ENCODE results near the gene NINJ1.
"Not testable (repeated sequence)": the region's sequence is repeated elsewhere in the genome, so short reads cannot be mapped to it uniquely, and the experiment has no call there.

NINJ1 gene

DNA sequence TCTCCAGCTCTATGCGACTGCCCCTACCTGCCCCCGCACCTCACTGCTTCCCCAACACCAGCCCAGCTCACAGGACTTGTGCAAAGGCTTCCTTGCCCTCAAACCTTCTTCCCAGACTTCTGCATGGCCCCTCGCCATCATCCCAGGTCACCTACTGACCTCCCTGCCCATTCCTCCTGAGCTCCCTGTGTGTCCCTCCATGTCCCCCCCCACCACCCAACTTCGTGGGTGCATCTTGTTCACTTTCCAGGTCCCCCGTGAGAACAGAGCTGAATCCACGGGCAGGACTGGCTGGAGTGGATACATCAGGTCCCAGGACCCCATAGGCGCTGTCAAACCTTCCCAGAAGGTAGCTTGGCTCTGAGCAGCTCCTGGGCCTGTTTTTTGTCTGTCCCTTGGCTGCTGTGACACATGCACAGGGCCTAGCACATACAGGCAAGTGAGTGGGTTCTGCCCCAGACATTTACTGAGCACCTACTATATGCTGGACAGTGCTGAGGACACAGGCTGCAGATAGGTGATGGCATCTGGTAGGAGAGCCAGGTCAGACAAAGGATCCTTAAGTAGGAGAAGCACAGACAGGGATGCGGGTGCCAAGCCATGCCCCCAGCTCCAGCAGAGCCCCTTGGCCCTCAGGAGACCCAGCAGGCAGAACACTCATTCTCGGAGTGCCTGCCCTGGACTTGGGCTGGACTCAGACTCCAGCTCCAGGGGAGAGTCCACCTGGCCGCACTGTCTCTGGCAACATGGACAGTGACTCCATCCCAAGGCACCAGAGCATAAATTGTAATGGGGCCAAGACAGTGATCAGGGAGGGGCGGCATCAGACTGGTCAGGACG, 15.0 kb downstream of the NINJ1 start:
- DNase-seq, result no peak

DNA sequence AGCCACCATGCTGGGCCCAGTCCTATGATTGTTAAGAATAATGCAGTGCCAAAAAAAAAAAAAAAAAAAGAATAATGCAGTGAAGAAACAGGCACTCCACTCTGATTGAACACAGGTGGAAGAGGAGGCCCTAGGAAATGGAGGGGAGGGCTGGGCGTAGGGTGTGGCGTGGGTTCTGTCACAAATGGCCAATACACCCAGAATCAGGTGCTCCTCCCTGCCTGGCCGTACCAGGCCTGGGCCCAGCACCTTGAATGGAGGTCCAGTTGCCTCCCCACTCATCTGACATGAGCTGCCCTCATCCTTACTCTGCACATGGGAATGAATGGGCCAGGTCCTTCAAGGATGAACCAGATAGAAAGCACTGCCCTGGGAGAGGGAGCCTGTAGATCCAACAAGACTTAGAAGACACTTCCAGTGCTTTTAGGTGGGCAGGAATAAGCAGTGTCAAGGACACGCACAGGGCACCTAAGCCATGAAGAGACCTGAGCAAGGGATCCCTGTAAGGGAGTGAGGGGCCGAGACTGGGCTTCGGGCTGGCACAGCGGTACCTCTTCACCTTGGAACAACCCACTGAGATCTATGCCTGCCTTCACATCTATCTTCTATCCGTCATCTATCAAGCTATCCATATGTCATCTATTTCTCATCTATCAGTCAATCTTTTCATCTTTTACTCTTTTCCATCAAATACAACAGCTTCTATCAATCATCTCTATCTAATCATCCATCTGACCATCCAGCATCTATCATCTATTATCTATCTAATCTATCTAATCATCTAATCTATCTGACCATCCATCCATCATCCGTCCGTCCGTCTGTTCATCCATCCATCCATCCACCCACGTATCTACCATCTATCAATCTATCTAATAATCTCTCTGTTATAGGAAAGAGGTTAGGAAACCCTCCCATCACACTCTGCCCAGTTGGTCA, 15.9 kb downstream of the NINJ1 start:
- no peak for DNase-seq

- DNase-seq, result not testable (repeated sequence)
These were observed 16.5 kb downstream of the NINJ1 start for GRCh38 chr9:93117521-93117920.

DNA sequence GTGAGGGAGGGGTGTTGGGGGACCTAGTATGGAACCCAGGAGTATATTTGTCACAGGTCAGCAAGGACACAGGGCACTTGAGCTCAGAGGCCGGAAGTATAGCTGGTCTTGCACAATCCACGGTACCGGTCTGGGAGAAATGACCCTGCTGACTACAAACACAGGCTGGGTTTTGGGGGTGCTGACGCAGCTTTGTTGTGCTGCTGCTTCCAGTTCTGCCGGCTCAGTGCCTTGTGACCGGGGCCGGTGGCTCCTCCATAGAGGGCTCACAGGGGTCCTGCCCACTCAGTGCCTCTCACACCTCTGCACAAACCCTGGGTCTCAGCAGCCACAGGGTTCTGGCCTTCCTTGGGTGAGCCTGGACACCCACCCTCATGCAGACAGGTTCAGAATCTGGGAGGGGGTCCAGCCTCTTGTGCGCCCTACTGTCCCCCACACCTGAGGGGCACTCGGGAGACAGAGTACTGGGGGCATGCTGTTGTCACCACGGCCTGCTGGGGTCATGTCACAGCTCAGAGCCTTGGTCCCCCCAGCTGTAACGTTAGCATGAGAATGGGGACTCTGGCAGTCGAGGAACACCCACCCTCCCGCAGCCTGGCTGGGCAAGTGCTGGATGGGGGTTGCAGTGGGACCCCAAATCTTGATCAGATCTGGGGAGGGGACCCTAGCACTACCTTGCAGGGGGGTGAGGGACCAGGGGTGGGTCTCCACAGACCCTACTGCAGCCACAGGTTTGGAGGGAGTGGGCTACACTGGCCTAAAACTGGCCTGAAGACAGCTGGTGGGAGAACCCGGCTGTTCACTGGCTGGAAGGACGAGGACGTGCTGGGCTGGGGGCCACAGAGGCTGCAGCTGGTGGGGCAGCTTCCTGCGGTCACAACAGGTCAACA, 17.7 kb downstream of the NINJ1 start:
- no peak for DNase-seq

GRCh38 chr9:93115486-93116071, 18.5 kb downstream of the NINJ1 start:
- DNase-seq, result no peak

DNA sequence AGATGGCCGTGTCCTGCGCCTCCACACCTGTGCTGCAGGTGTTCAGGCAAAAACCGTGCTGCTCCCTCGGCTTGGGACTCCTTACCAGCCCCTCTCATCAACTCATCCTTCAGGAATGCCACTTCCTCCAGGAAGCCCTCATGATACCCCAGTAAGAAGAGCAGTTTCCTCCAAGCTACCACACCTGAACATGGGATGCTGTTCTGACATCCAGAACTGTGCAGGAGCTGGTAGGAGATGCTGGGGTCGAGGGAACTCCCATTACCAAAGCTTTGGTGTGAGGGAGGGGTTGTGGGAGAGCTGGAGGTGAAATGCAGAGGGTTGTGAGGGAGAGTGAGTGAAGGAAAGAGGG, 19.1 kb downstream of the NINJ1 start:
- DNase-seq, result no peak

DNA sequence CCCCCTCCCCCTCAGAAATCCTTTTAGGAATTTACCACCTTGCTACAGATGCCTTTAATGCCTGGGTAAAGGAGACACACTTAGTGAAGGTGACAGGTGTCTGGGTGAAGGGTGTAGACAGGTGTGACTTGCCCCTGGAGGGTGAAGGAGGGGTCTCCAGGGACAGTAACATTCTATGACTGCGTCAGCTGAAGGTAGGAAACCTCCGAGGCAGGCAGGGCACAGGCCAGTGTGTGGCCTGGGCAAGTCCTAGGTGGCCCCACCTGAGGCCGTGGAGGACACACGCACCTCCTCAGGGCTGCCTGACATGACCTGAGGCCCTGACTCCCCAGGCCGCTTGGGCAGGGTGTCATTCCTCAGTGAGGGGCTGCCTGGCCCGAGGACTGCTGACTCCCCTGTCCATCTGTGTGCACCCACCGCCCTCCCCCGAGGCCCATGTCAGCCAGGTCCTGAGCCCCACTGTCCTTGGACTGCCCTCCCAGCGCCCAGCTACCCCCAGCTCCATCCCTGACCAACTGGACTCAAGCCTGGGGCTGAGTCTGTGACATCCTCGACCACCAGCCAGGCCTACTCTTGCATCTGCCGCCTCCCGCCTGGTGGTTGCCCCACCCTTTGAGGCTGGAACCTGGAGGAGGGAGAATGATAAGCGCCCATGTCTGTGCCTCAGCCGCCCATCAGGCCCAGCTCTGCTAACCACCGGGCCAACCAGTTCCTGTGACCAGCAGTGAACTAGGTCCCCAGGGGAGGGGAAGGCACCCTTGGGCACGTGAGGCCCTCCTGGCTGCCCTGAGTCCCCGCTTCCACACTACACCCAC, 19.7 kb downstream of the NINJ1 start:
- no peak for DNase-seq

DNA sequence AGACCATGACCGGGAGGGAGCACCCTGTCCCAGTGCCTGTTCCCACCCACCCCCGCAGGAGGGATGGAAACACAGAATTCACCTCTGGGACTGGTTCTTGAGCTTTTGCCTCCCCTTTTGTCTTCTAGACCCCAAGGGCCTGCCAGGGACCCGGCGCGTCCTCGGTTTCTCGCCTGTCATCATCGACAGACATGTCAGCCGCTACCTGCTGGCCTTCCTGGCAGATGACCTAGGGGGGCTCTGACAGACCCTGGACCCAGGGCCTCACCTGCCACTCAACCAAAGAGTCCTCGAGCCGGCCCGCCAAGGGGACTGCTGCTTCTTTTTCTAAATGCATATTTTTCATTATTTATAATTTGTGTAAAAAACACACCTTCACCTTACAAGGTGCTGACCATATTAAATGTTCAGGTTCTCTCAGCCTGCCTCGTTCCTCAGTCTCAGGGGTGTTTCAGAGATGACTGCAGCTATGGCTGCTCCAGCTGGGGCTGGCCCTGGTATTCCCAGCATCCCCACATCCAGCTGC, 21.1 kb downstream of the NINJ1 start:
- no peak for DNase-seq

- DNase-seq, result no peak
These were observed 21.8 kb downstream of the NINJ1 start for GRCh38 chr9:93112116-93112863.

GRCh38 chr9:93111371-93112115, 22.5 kb downstream of the NINJ1 start:
- no peak for DNase-seq

GRCh38 chr9:93111001-93111370, 23.1 kb downstream of the NINJ1 start:
- no peak for DNase-seq

- DNase-seq, result no peak
These were observed 23.7 kb downstream of the NINJ1 start for GRCh38 chr9:93110311-93110855.

DNA sequence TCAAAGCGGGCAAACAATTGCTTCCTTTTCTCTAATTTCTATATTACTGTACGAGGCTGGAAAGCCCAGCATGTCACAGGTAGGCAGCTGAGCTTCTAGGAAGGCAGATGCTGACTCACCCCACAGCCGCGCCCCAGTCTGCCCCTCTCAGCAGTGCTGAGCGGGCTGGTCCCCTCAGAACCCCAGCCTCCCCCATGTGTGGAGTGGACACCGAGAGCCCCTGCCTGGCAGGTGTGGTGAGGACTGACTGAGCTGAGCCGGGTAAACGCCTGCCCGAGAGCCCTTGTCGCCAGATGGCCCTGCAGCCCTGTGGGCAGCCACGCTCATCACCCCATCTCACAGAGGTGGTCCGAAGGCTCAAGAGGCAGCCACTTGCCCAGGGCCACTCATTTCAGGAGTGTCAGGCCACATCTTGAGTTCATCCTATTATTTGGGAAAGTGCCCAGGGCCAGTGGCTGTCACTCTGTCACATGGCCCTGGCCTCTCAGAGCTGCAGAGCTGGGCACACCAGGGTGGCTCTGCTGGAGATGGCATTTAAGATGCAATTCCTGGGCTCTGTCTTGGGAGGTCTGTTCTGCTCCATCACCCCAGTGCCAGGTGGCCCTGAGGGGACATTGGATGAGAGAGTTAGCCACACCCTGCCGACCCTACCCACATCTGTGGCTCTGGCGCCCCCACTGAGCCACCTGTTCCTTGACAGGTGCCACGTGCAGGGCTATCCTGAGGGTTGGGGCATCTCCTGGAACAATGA, 25.6 kb downstream of the NINJ1 start:
- DNase-seq, result no peak

- DNase-seq, result no peak
These were observed 26.3 kb downstream of the NINJ1 start for GRCh38 chr9:93107825-93108161.

DNA sequence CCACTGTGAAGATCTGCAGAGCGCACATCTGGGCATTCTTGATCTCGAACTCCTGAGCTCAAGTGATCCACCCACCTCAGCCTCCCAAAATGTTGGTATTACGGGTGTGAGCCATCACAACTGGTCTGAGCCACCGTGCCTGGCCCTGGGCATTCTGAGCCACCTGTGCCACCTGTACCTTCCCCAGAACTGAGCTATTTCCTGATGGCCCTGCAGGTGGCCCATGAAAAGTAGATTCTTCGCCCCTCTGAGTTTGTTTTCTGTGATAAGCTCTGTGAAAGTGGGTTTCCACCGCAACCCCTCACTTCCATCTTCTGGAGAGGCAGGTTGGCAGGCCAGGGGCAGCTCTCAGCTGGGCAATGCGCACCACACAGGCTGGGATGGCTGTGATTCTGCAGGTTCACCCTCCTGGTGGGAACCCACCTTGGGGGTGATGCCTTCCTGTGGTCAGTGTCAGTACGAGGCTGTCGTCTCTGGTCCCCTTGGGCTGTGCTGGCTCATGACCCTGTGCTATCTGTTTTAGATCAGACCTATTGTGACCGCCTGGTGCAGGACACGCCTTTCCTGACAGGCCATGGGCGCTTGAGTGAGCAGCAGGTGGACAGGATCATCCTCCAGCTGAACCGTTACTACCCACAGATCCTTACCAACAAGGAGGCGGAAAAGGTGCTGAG, 26.8 kb downstream of the NINJ1 start:
- no peak for DNase-seq

GRCh38 chr9:93105620-93106019, 28.4 kb downstream of the NINJ1 start:
- DNase-seq, result no peak

DNA sequence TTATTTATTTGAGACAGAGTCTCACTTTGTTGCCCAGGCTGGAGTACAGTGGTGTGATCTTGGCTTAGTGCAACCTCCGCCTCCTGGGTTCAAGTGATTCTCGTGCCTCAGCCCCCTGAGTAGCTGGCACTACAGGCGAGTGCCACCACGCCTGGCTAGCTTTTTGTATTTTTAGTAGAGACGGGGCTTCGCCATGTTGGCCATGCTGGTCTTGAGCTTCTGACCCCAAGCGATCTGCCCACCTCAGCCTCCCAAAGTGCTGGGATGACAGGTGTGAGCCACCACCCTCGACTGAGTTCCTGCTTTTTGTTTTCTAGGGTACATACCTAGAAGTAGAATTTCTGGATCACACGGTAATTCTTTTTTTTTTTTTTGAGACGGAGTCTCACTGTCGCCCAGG, 33.0 kb downstream of the NINJ1 start:
- not testable (repeated sequence) for DNase-seq

DNA sequence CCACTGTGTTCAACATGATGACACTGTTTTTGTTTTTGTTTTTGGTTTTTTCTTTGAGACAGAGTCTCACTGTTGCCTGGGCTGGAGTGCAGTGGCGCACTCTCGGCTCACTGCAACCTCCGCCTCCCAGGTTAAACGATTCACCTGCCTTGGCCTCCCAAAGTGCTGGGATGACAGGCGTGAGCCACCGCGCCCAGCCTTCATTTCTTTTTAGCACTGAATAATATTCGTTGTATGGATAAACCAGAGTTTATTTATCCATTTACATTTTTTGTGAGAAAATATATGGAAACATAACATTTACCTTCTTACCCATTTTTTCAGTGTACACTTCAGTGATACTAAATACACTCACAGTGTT, 33.8 kb downstream of the NINJ1 start:
- no peak for DNase-seq

Data from cortex of kidney (tissue), 1 donor.